ENCODE results near the gene TAF9B.
"Not testable (repeated sequence)": the region's sequence is repeated elsewhere in the genome, so short reads cannot be mapped to it uniquely, and the experiment has no call there.

The TAF9B gene

GRCh38 chrX:78139160-78140123, at the start of gene TAF9B:
TSS of gene TAF9B (minus strand) at chrX:78139650. CDS start at chrX:78139611, 39 bp downstream.
- Histone ChIP-seq H3K4me3 (ENCODE audit: low read depth in 1 of 2, low read length in 2 of 2) (peak within 1 kb of the TSS; percentile 65 to 75), H3K27ac (ENCODE audit: low read length) (peak within 1 kb of the TSS; percentile 45), H3K36me3 (ENCODE audit: control insufficient read depth in 1 of 2, insufficient read depth in 2 of 2, low read length in 2 of 2) (no peaks in the 10 kb centered on the region), H3K9me3 (ENCODE audit: control insufficient read depth in 1 of 2, low read length in 2 of 2) (no peaks in the 10 kb centered on the region), H3K4me1 (ENCODE audit: control insufficient read depth in 1 of 2, insufficient read depth in 2 of 2, low read length in 2 of 2) (no peaks in the 10 kb centered on the region), H3K27me3 (ENCODE audit: low read depth, low read length) (no peaks in the 10 kb centered on the region)

- Histone ChIP-seq H3K27me3 (ENCODE audit: low read depth, low read length) (no peaks in the 10 kb centered on the region), H3K27ac (ENCODE audit: low read length) (no peak overlapping the region), H3K9me3 (ENCODE audit: control insufficient read depth in 1 of 2, low read length in 2 of 2) (no peaks in the 10 kb centered on the region), H3K4me3 (ENCODE audit: low read depth in 1 of 2, low read length in 2 of 2) (no peak overlapping the region), H3K36me3 (ENCODE audit: control insufficient read depth in 1 of 2, insufficient read depth in 2 of 2, low read length in 2 of 2) (no peaks in the 10 kb centered on the region), H3K4me1 (ENCODE audit: control insufficient read depth in 1 of 2, insufficient read depth in 2 of 2, low read length in 2 of 2) (no peaks in the 10 kb centered on the region)
Measured at GRCh38 chrX:78182881-78183280, 43.4 kb upstream of the TAF9B start.

- H3K4me3 ChIP-seq (ENCODE audit: low read depth in 1 of 2, low read length in 2 of 2), result no peak overlapping the region
- H3K4me1 ChIP-seq (ENCODE audit: control insufficient read depth in 1 of 2, insufficient read depth in 2 of 2, low read length in 2 of 2), result no peaks in the 10 kb centered on the region
- no peaks in the 10 kb centered on the region for H3K27me3 ChIP-seq (ENCODE audit: low read depth, low read length)
- no peaks in the 10 kb centered on the region for H3K9me3 ChIP-seq (ENCODE audit: control insufficient read depth in 1 of 2, low read length in 2 of 2)
- H3K36me3 ChIP-seq (ENCODE audit: control insufficient read depth in 1 of 2, insufficient read depth in 2 of 2, low read length in 2 of 2), result no peaks in the 10 kb centered on the region
- H3K27ac ChIP-seq (ENCODE audit: low read length), result no peak overlapping the region
Measured at GRCh38 chrX:78181307-78181706, 41.9 kb upstream of the TAF9B start.

GRCh38 chrX:78168065-78168464, 28.6 kb upstream of the TAF9B start:
- no peaks in the 10 kb centered on the region for H3K9me3 ChIP-seq (ENCODE audit: control insufficient read depth in 1 of 2, low read length in 2 of 2)
- no peaks in the 10 kb centered on the region for H3K27me3 ChIP-seq (ENCODE audit: low read depth, low read length)
- no peaks in the 10 kb centered on the region for H3K36me3 ChIP-seq (ENCODE audit: control insufficient read depth in 1 of 2, insufficient read depth in 2 of 2, low read length in 2 of 2)
- H3K4me3 ChIP-seq (ENCODE audit: low read depth in 1 of 2, low read length in 2 of 2), result no peak overlapping the region
- H3K4me1 ChIP-seq (ENCODE audit: control insufficient read depth in 1 of 2, insufficient read depth in 2 of 2, low read length in 2 of 2), result no peaks in the 10 kb centered on the region
- H3K27ac ChIP-seq (ENCODE audit: low read length), result no peak overlapping the region

- no peak overlapping the region for H3K4me3 ChIP-seq (ENCODE audit: low read depth in 1 of 2, low read length in 2 of 2)
- no peaks in the 10 kb centered on the region for H3K9me3 ChIP-seq (ENCODE audit: control insufficient read depth in 1 of 2, low read length in 2 of 2)
- H3K36me3 ChIP-seq (ENCODE audit: control insufficient read depth in 1 of 2, insufficient read depth in 2 of 2, low read length in 2 of 2), result no peaks in the 10 kb centered on the region
- H3K27me3 ChIP-seq (ENCODE audit: low read depth, low read length), result no peaks in the 10 kb centered on the region
- no peaks in the 10 kb centered on the region for H3K4me1 ChIP-seq (ENCODE audit: control insufficient read depth in 1 of 2, insufficient read depth in 2 of 2, low read length in 2 of 2)
- H3K27ac ChIP-seq (ENCODE audit: low read length), result no peak overlapping the region
Measured at GRCh38 chrX:78165425-78165824, 26.0 kb upstream of the TAF9B start.

GRCh38 chrX:78163175-78163574, 23.7 kb upstream of the TAF9B start:
- H3K9me3 ChIP-seq (ENCODE audit: control insufficient read depth in 1 of 2, low read length in 2 of 2); H3K36me3 ChIP-seq (ENCODE audit: control insufficient read depth in 1 of 2, insufficient read depth in 2 of 2, low read length in 2 of 2); H3K27me3 ChIP-seq (ENCODE audit: low read depth, low read length); H3K4me1 ChIP-seq (ENCODE audit: control insufficient read depth in 1 of 2, insufficient read depth in 2 of 2, low read length in 2 of 2); H3K4me3 ChIP-seq (ENCODE audit: low read depth in 1 of 2, low read length in 2 of 2); H3K27ac ChIP-seq (ENCODE audit: low read length): not testable (repeated sequence)

GRCh38 chrX:78160711-78161110, 21.3 kb upstream of the TAF9B start:
- not testable (repeated sequence) for H3K4me3 ChIP-seq (ENCODE audit: low read depth in 1 of 2, low read length in 2 of 2); H3K9me3 ChIP-seq (ENCODE audit: control insufficient read depth in 1 of 2, low read length in 2 of 2); H3K4me1 ChIP-seq (ENCODE audit: control insufficient read depth in 1 of 2, insufficient read depth in 2 of 2, low read length in 2 of 2); H3K27me3 ChIP-seq (ENCODE audit: low read depth, low read length); H3K36me3 ChIP-seq (ENCODE audit: control insufficient read depth in 1 of 2, insufficient read depth in 2 of 2, low read length in 2 of 2); H3K27ac ChIP-seq (ENCODE audit: low read length)

- H3K27ac ChIP-seq (ENCODE audit: low read length); H3K9me3 ChIP-seq (ENCODE audit: control insufficient read depth in 1 of 2, low read length in 2 of 2); H3K4me3 ChIP-seq (ENCODE audit: low read depth in 1 of 2, low read length in 2 of 2); H3K27me3 ChIP-seq (ENCODE audit: low read depth, low read length); H3K36me3 ChIP-seq (ENCODE audit: control insufficient read depth in 1 of 2, insufficient read depth in 2 of 2, low read length in 2 of 2); H3K4me1 ChIP-seq (ENCODE audit: control insufficient read depth in 1 of 2, insufficient read depth in 2 of 2, low read length in 2 of 2): not testable (repeated sequence)
Measured at GRCh38 chrX:78157846-78158245, 18.4 kb upstream of the TAF9B start.

GRCh38 chrX:78157373-78157772, 17.9 kb upstream of the TAF9B start:
- not testable (repeated sequence) for H3K4me3 ChIP-seq (ENCODE audit: low read depth in 1 of 2, low read length in 2 of 2); H3K27me3 ChIP-seq (ENCODE audit: low read depth, low read length); H3K27ac ChIP-seq (ENCODE audit: low read length); H3K4me1 ChIP-seq (ENCODE audit: control insufficient read depth in 1 of 2, insufficient read depth in 2 of 2, low read length in 2 of 2); H3K9me3 ChIP-seq (ENCODE audit: control insufficient read depth in 1 of 2, low read length in 2 of 2); H3K36me3 ChIP-seq (ENCODE audit: control insufficient read depth in 1 of 2, insufficient read depth in 2 of 2, low read length in 2 of 2)

GRCh38 chrX:78147002-78147540, 7.6 kb upstream of the TAF9B start:
- not testable (repeated sequence) for H3K4me1 ChIP-seq (ENCODE audit: control insufficient read depth in 1 of 2, insufficient read depth in 2 of 2, low read length in 2 of 2); H3K27me3 ChIP-seq (ENCODE audit: low read depth, low read length); H3K27ac ChIP-seq (ENCODE audit: low read length); H3K9me3 ChIP-seq (ENCODE audit: control insufficient read depth in 1 of 2, low read length in 2 of 2); H3K4me3 ChIP-seq (ENCODE audit: low read depth in 1 of 2, low read length in 2 of 2); H3K36me3 ChIP-seq (ENCODE audit: control insufficient read depth in 1 of 2, insufficient read depth in 2 of 2, low read length in 2 of 2)

- H3K27ac ChIP-seq (ENCODE audit: low read length), result no peak overlapping the region
- no peaks in the 10 kb centered on the region for H3K36me3 ChIP-seq (ENCODE audit: control insufficient read depth in 1 of 2, insufficient read depth in 2 of 2, low read length in 2 of 2)
- H3K27me3 ChIP-seq (ENCODE audit: low read depth, low read length), result no peaks in the 10 kb centered on the region
- H3K4me3 ChIP-seq (ENCODE audit: low read depth in 1 of 2, low read length in 2 of 2), result peak overlapping the region in 1 of 2 donors; percentile 75
- no peaks in the 10 kb centered on the region for H3K4me1 ChIP-seq (ENCODE audit: control insufficient read depth in 1 of 2, insufficient read depth in 2 of 2, low read length in 2 of 2)
- no peaks in the 10 kb centered on the region for H3K9me3 ChIP-seq (ENCODE audit: control insufficient read depth in 1 of 2, low read length in 2 of 2)
Measured at GRCh38 chrX:78140206-78140605, 756 bp upstream of the TAF9B start.

Measured in muscle layer of duodenum (tissue), 2 donors.